HG03103 (cell line): Measurements from ENCODE around the gene CMTM3.
"Not testable (repeated sequence)": the region's sequence is repeated elsewhere in the genome, so short reads cannot be mapped to it uniquely, and the experiment has no call there.

Experiments
- ATAC-seq: cut with Tn5 transposase; IDR thresholded peaks from one replicate; pipeline ENCODE4 v1.9.1; 2021; ENCODE audit warnings: low read depth; ENCODE audit not compliant: unreplicated experiment

CMTM3 gene

GRCh38 chr16:66629856-66630255 lies 25.4 kb downstream of the CMTM3 start:
- no peak for ATAC-seq

- not testable (repeated sequence) for ATAC-seq
These were observed 26.2 kb downstream of the CMTM3 start for GRCh38 chr16:66630561-66631260.

GRCh38 chr16:66631558-66631957 lies 27.1 kb downstream of the CMTM3 start:
- ATAC-seq = not testable (repeated sequence)

GRCh38 chr16:66634527-66635196 lies 30.2 kb downstream of the CMTM3 start:
- ATAC-seq = no peak

- ATAC-seq = no peak
These were observed 30.9 kb downstream of the CMTM3 start for GRCh38 chr16:66635406-66635805.

GRCh38 chr16:66636199-66636598 lies 31.7 kb downstream of the CMTM3 start:
- ATAC-seq = no peak

- no peak for ATAC-seq
These were observed 33.3 kb downstream of the CMTM3 start for GRCh38 chr16:66637806-66638205.

GRCh38 chr16:66639091-66639885 lies 34.8 kb downstream of the CMTM3 start:
- ATAC-seq = no peak

- no peak for ATAC-seq
These were observed 36.3 kb downstream of the CMTM3 start for GRCh38 chr16:66640724-66641314.

- no peak for ATAC-seq
These were observed 36.9 kb downstream of the CMTM3 start for GRCh38 chr16:66641387-66641786.

- no peak for ATAC-seq
These were observed 43.4 kb downstream of the CMTM3 start for GRCh38 chr16:66647866-66648265.

- no peak for ATAC-seq
These were observed 44.7 kb downstream of the CMTM3 start for GRCh38 chr16:66649167-66649566.

GRCh38 chr16:66649636-66650205 lies 45.2 kb downstream of the CMTM3 start:
- no peak for ATAC-seq

- ATAC-seq = peak; percentile 95
These were observed 46.4 kb downstream of the CMTM3 start for GRCh38 chr16:66650707-66651473.

- no peak for ATAC-seq
These were observed 46.9 kb downstream of the CMTM3 start for GRCh38 chr16:66651474-66651765.

- ATAC-seq = no peak
These were observed 47.5 kb downstream of the CMTM3 start for GRCh38 chr16:66651965-66652364.

GRCh38 chr16:66652661-66653360 lies 48.3 kb downstream of the CMTM3 start:
- no peak for ATAC-seq

GRCh38 chr16:66653581-66654350 lies 49.3 kb downstream of the CMTM3 start:
- no peak for ATAC-seq

- ATAC-seq = no peak
These were observed 52.0 kb downstream of the CMTM3 start for GRCh38 chr16:66656547-66656946.
